GM18507 (cell line): ENCODE data around the gene SHC1.

Experiments used
- DNase-seq: peaks from one replicate; pipeline ENCODE4 v3.0.0; 2011; ENCODE audit warnings: low read depth; ENCODE audit not compliant: insufficient read length; ENCODE audit errors: extremely low spot score
- FAIRE-seq: peaks from 2 replicates; lab custom pipeline; 2011; peaks lifted over from hg19 to GRCh38; lab: Jason Lieb, UNC

The SHC1 gene

GRCh38 chr1:154962156-154962749 lies 8.3 kb downstream of the SHC1 start:
- DNase-seq, result no peak
- peak; percentile 33 for FAIRE-seq

- DNase-seq (peak; percentile 75), FAIRE-seq (peak; percentile 62)
Measured at GRCh38 chr1:154961207-154962155, 9.1 kb downstream of the SHC1 start, which contains the start of gene PYGO2. PYGO2 (minus strand) TSS chr1:154961782; CDS start chr1:154961576, 206 bp downstream.

- DNase-seq, result no peak
- FAIRE-seq, result no peak
Measured at GRCh38 chr1:154960446-154961136, 10.0 kb downstream of the SHC1 start.

GRCh38 chr1:154959426-154959780 lies 11.1 kb downstream of the SHC1 start:
- FAIRE-seq, result no peak
- DNase-seq, result no peak

GRCh38 chr1:154958681-154959425 lies 11.7 kb downstream of the SHC1 start:
- FAIRE-seq, result no peak
- no peak for DNase-seq

GRCh38 chr1:154958036-154958435 lies 12.5 kb downstream of the SHC1 start:
- FAIRE-seq (no peak), DNase-seq (no peak)

GRCh38 chr1:154957091-154957657 lies 13.4 kb downstream of the SHC1 start:
- DNase-seq (no peak), FAIRE-seq (no peak)

GRCh38 chr1:154956544-154956941 lies 14.0 kb downstream of the SHC1 start:
- no peak for DNase-seq
- no peak for FAIRE-seq

- FAIRE-seq (peak; percentile 89), DNase-seq (peak; percentile 76)
Measured at GRCh38 chr1:154955718-154956543, 14.6 kb downstream of the SHC1 start, which contains the start of gene PBXIP1. PBXIP1 (minus strand) TSS chr1:154956099; CDS start chr1:154953721, 2,378 bp downstream.

- peak; percentile 85 for FAIRE-seq
- no peak for DNase-seq
Measured at GRCh38 chr1:154955039-154955717, 15.4 kb downstream of the SHC1 start.

- DNase-seq (no peak), FAIRE-seq (no peak)
Measured at GRCh38 chr1:154954541-154954940, 16.0 kb downstream of the SHC1 start.

- FAIRE-seq (no peak), DNase-seq (no peak)
Measured at GRCh38 chr1:154953611-154954038, 16.9 kb downstream of the SHC1 start.

GRCh38 chr1:154952664-154953063 lies 17.9 kb downstream of the SHC1 start:
- DNase-seq (no peak), FAIRE-seq (no peak)

- no peak for FAIRE-seq
- DNase-seq, result no peak
Measured at GRCh38 chr1:154951901-154952657, 18.5 kb downstream of the SHC1 start.

GRCh38 chr1:154948079-154948478 lies 22.5 kb downstream of the SHC1 start:
- no peak for DNase-seq
- FAIRE-seq, result no peak

GRCh38 chr1:154945962-154946850 lies 24.3 kb downstream of the SHC1 start:
- DNase-seq, result no peak
- FAIRE-seq, result no peak
